Mesodermal cell (in vitro differentiated cells): ENCODE measurements around the gene GPSM3.
A peak's percentile ranks its signal among the peaks of the same experiment; 100 is the strongest.

Experiments
- H3K27ac ChIP-seq: 2 replicates; pipeline ENCODE4 v1.7.0; 2013; ENCODE audit warnings: mild to moderate bottlenecking, low read depth, low read length, moderate library complexity; ENCODE audit not compliant: severe bottlenecking
- H3K36me3 ChIP-seq: 2 replicates; pipeline ENCODE4 v1.7.1; 2013; ENCODE audit warnings: mild to moderate bottlenecking, low read length, moderate library complexity; ENCODE audit not compliant: control insufficient read depth, insufficient read depth
- H3K4me1 ChIP-seq: one replicate; pipeline ENCODE4 v1.7.1; 2013; ENCODE audit warnings: mild to moderate bottlenecking, low read length; ENCODE audit not compliant: insufficient read depth, control insufficient read depth, poor library complexity, severe bottlenecking
- H3K4me3 ChIP-seq: 2 replicates; pipeline ENCODE4 v1.7.0; 2013; ENCODE audit warnings: low read length, control low read depth, mild to moderate bottlenecking; ENCODE audit not compliant: insufficient read depth, poor library complexity, severe bottlenecking; ENCODE audit errors: extremely low read depth
- H3K9me3 ChIP-seq: 2 replicates; pipeline ENCODE4 v1.7.1; 2013; ENCODE audit warnings: mild to moderate bottlenecking, low read length, moderate library complexity; ENCODE audit not compliant: control insufficient read depth
- WGBS, 2 experiments: methylation state at CpG; one replicate each; pipeline ENCODE4 v1.1.5; 2013; ENCODE audit warnings: missing lambda C conversion rate in 2 of 2; ENCODE audit not compliant: insufficient coverage in 2 of 2; 5-methylcytosine and 5-hydroxymethylcytosine counted together

The GPSM3 gene

GRCh38 chr6:32178547-32179440 is 13.6 kb downstream of the GPSM3 start:
- Histone ChIP-seq H3K4me3 (peak overlapping the region; percentile 99), H3K4me1 (peaks cover 22% of the 10 kb centered on the region), H3K27ac (no peak overlapping the region), H3K9me3 (no peaks in the 10 kb centered on the region), H3K36me3 (peaks cover 48% of the 10 kb centered on the region)
- 8 to 12% methylated on average over 11 of the region's 24 CpGs for WGBS, 2 experiments

GRCh38 chr6:32177788-32178546 is 14.5 kb downstream of the GPSM3 start, which contains the start of gene RNF5:
Gene RNF5, plus strand, starts transcription at chr6:32178405. Its CDS starts 107 bp downstream, at chr6:32178512.
- Histone ChIP-seq H3K36me3 (peaks cover 43% of the 10 kb centered on the region), H3K4me3 (peak within 1 kb of the TSS; percentile 99)
- 0% methylated on average over 20 to 21 of the region's 33 CpGs for WGBS, 2 experiments

DNA sequence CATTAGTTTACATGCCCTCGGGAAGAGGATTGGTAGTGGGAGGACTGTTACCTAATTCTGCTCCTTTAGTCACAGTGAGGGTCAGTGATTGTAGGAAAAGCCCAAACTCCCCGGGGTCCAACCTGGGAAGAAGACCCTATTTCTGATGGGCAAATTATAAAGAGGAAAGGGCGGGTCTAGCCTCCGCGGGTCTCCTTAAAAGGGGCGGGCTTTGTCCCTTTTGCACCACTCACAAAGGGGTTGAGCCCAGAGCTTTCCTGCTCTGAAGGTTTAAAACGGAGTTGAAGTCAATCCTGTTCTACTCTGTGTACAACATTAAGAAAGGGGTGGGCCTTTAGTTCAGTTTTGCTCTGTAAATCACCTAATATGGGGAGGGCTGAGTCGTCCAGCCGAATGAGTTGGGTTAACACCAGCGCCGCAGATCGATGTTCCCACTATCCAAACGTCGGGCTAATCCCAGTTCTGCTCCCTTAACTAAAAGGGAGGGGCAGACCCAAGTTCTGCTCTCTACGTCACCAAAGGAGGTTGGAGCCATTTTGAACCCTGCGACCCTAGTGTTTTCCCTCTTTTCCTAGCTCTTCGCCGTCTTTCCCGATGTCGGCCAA is 15.2 kb downstream of the GPSM3 start:
- H3K27ac ChIP-seq, result peak overlapping the region; percentile 98
- H3K4me3 ChIP-seq, result peak overlapping the region; percentile 99
- H3K9me3 ChIP-seq, result no peaks in the 10 kb centered on the region
- WGBS, 2 experiments, result 0 to 2% methylated on average over 15 to 19 of the region's 20 CpGs
- H3K4me1 ChIP-seq, result peaks cover 22% of the 10 kb centered on the region
- peaks cover 37% of the 10 kb centered on the region for H3K36me3 ChIP-seq

More at GRCh38 chr6:32177788-32178546, 14.5 kb downstream of the GPSM3 start, which contains the start of gene RNF5:
- H3K27ac ChIP-seq, result peak within 1 kb of the TSS; percentile 98
- H3K9me3 ChIP-seq, result no peaks in the 10 kb centered on the region
- H3K4me1 ChIP-seq, result peaks cover 22% of the 10 kb centered on the region

DNA sequence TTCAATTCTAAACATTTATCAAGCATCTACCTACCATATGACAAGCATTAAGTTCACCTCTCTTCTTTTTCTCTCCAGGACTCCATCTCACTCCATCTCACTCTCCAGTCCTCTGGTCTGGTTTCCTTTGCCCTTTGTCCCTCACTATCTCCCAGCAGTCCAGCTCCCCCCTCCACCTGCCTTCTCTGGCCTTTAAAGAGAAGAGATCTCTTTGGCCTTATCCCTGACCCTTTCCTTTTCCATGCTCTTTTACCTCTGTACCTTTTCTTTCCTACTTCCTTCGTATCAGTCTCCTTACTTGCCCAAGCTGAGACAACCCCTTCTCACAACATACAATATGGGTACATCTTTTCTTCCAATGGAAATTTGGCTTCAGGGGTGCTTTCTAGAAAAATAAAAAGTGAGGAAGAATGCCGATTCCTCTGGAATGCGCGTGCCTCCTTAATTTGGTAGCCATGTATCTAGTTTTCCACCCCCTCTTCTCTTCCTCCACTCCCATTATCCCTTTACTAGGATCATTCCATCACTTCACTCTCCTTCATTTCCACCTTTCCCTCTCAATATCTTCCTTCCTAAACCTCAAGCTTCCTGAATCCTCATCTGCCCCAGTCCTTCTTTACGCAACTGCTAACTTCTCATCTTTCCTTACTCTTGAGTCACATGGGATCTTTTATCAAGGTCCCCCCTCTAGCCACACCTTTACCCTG is 15.8 kb downstream of the GPSM3 start:
- Histone ChIP-seq H3K36me3 (peaks cover 32% of the 10 kb centered on the region), H3K9me3 (no peaks in the 10 kb centered on the region), H3K27ac (peak overlapping the region; percentile 98), H3K4me3 (peak overlapping the region; percentile 99), H3K4me1 (peaks cover 22% of the 10 kb centered on the region)
- WGBS, 2 experiments, result 30 to 50% methylated on average over 4 of the region's 5 CpGs

GRCh38 chr6:32175711-32176475 is 16.6 kb downstream of the GPSM3 start, which contains the start of gene AGPAT1:
Gene AGPAT1, minus strand, starts transcription at chr6:32176084. Its CDS starts 4,588 bp downstream, at chr6:32171496.
- 2 to 5% methylated on average over 9 to 10 of the region's 27 CpGs for WGBS, 2 experiments

GRCh38 chr6:32175322-32175710 is 17.1 kb downstream of the GPSM3 start:
- Histone ChIP-seq H3K36me3 (peaks cover 34% of the 10 kb centered on the region), H3K27ac (no peak overlapping the region)
- WGBS, 2 experiments, result 20 to 29% methylated on average over 1 to 2 of the region's 2 CpGs

More at GRCh38 chr6:32175711-32176475, 16.6 kb downstream of the GPSM3 start, which contains the start of gene AGPAT1:
- H3K9me3 ChIP-seq, result no peaks in the 10 kb centered on the region
- peaks cover 23% of the 10 kb centered on the region for H3K4me1 ChIP-seq
- H3K36me3 ChIP-seq, result peaks cover 33% of the 10 kb centered on the region
- peak within 1 kb of the TSS; percentile 98 for H3K27ac ChIP-seq
- H3K4me3 ChIP-seq, result peak within 1 kb of the TSS; percentile 99

GRCh38 chr6:32174416-32174815 is 18.0 kb downstream of the GPSM3 start:
- WGBS, 2 experiments, result 100% methylated on average over 1 of the region's 1 CpG
- peaks cover 35% of the 10 kb centered on the region for H3K36me3 ChIP-seq
- H3K9me3 ChIP-seq, result no peaks in the 10 kb centered on the region
- no peak overlapping the region for H3K27ac ChIP-seq
- peaks cover 27% of the 10 kb centered on the region for H3K4me1 ChIP-seq
- H3K4me3 ChIP-seq, result peak overlapping the region; percentile 99

More at GRCh38 chr6:32175322-32175710, 17.1 kb downstream of the GPSM3 start:
- H3K4me3 ChIP-seq, result peak overlapping the region; percentile 99
- H3K4me1 ChIP-seq, result peaks cover 26% of the 10 kb centered on the region
- no peaks in the 10 kb centered on the region for H3K9me3 ChIP-seq

GRCh38 chr6:32173051-32173727 is 19.3 kb downstream of the GPSM3 start:
- Histone ChIP-seq H3K4me3 (no peak overlapping the region), H3K27ac (no peak overlapping the region), H3K36me3 (peaks cover 45% of the 10 kb centered on the region), H3K4me1 (peaks cover 25% of the 10 kb centered on the region), H3K9me3 (no peaks in the 10 kb centered on the region)
- WGBS, 2 experiments, result 81 to 86% methylated on average over 4 of the region's 4 CpGs

GRCh38 chr6:32171234-32171633 is 21.2 kb downstream of the GPSM3 start:
- H3K4me3 ChIP-seq, result no peak overlapping the region
- peaks cover 25% of the 10 kb centered on the region for H3K4me1 ChIP-seq
- no peaks in the 10 kb centered on the region for H3K9me3 ChIP-seq
- peaks cover 63% of the 10 kb centered on the region for H3K36me3 ChIP-seq
- no peak overlapping the region for H3K27ac ChIP-seq
- 96 to 98% methylated on average over 6 of the region's 6 CpGs for WGBS, 2 experiments
